Left colon (tissue), 2 donors: ENCODE results near the gene PRKX. TPM values are rescaled to one million over a fixed set of nuclear protein-coding genes. Genes with fewer than 3 reads are reported as not detected.
"Not testable (repeated sequence)": the region's sequence is repeated elsewhere in the genome, so short reads cannot be mapped to it uniquely, and the experiment has no call there.

Source experiments
- ATAC-seq: fragments of 200-7000 bp; cut with Tn5 transposase; one replicate; pipeline ENCODE4 v1.9.1; 2020; ENCODE audit warnings: mild to moderate bottlenecking, moderate library complexity
- DNase-seq, 2 donors: peaks; one replicate each; pipeline ENCODE4 v3.0.0-alpha.2; 2020
- intact Hi-C, 2 donors: fragments of 100-400 bp; cut with DNase I in 1 of 2; cut with micrococcal nuclease in 1 of 2; formaldehyde crosslinking; loops; one replicate each; pipeline versions ENCODE4 v1.11.2 to v1.14.0; 2022; cut with DNase I, micrococcal nuclease
- total RNA-seq, 2 donors: library from RNA; stranded (reverse); fragmentation: NEBNext Ultra II Directional; extraction: Animal tissue kit (Norgen Biotek cat#: 25700); gene quantifications; one replicate each; pipeline ENCODE4 v1.2.1, GENCODE V29; 2021
- donor health status: DM: no; HTN: no; CAD: no.
- donor health status: DM: yes; HTN: yes; CAD: no.

Gene PRKX
- total RNA-seq, 2 donors from 2014 or later: 26.8 to 29.3 TPM

DNA sequence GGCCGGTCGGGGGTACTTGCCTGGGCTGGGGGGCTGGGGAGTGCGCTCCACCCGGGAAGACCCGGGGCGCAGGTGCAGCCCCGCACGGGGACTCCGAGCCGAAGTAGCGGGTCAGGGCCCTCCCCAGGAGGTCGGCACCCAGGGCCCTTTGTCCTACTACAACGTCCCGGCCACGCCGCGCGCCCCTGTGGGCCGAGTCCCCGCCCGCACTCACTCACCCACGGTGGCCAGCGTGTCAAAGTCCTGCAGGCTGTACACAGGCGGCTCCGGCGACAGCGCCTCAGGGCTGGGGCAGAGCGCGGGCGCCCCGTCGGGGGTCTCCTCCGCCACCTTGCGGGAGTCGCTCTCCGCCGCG is 602 bp downstream of the PRKX start:
- peak in 1 of 2 donors; percentile 66 for DNase-seq
- intact Hi-C loops: no loop called here
- peak; percentile 64 for ATAC-seq

DNA sequence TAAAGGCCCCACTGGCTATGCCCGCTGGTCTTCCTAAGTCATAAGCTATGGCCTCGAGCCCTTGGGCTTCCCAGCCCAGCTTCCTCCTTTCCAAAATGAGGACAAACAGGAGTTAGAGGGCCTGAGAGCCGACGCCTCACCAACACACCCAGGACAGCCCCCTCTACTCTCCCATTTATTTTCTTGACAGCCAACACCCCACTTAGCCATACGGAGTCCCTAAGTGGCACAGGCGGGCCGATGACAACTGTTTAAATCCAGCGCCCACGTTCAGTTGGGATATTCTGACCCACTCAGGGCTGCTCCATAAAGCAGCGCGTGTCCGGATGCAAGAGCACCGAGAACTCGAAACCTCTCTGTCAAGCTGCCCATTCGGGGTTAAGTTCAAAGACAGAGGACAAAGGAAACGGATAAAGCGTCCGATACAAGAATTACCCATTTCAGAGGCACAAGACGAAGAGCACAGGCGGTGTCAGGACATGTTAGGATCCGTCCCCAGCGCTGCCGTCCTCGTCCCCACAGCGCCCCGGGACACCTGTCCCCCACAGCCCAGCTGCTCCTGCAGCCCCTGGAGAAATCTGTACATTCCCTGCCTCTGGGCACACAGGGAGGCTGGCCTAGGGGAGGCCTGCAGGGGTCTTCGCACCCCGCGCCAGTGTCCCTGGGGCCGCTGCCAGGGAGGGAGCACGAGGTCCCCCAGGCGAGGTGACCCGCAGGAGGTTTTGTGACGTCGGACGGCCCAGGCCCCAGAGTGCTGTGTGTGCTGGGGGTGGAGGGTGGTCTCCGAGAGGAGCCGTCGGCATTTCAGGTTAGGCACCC is 1.2 kb downstream of the PRKX start:
- intact Hi-C loops: no loop called here
- DNase-seq (peak; percentile 34 to 35), ATAC-seq (peak; percentile 19)

DNA sequence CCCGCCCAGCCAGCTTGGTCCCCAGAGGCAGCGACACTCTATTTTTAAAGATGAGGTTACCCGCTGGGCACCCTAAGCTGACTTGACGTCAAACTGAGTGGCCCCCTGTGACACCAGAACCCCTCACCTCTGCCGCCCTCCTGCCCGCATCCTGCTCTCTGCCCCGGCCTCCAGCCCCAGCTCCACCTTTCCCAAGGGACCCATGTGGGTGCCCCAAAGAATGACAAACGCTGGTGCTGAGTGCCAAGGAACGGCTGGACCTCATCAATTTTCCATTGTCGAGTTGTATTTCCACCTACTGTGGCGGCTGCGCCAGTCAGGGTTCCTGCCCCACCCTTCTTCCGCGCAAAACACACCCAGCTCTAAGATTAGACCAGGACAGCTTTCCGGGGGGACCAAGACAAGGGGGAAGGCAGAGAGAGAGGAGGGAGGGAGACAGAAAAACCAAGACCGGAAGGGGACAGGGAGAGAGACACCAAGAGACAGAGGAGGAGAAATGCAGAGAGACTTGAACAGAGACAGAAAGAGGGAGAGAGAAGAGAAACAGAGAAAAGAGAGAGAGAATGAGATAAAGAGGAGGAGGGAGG is 2.0 kb downstream of the PRKX start:
- DNase-seq (peak; percentile 34 to 38), ATAC-seq (peak; percentile 23)
- intact Hi-C loops: no loop called here

DNA sequence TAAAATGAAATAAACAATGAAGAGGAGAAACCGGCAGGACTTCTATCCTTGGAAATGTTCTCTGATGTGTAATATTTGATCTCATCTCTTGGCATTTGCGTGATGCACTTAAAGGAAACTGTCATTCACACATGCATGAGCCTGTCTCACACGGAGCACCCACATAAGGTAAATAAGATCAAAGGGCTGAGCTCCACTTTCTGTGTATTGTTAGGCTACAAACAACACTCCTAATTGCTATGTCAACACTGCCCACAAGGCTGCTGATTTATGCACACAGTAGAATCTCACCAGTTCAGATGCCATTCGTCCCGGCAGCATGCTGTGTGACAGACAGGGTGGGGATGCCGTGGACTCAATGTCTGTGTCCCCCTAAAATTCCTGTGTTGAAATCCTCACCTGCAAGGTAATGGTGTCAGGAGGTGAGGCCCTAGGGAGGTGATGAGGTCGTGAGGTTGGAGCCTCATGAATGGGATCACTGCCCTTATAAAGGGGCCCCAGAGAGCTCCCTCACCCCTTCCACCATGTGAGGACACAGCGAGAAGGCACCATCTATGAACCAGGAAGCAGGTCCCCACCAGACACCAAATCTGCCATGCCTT is 5.7 kb downstream of the PRKX start:
- intact Hi-C loops, DNase-seq: not testable (repeated sequence)
- ATAC-seq: peak; percentile 78

DNA sequence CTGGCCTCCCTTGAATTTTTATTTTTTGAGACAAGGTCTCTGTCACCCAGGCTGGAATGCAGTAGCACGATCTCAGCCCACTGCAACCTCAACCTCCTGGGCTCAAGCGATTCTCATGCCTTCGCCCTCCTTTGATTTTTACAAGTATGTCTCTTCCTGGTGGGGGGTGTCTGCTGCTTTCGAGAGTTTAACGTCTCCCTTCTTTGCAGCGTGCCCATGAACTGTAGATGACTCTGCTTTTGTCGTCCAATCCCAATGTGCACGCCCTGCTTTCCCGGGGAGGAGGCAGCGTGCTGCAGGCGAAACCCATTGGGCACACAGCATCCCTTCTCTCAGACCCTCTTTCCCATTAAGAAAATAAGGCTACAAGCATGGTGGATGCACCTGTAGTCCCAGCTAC is 7.0 kb downstream of the PRKX start:
- ATAC-seq (no peak), DNase-seq (no peak)
- intact Hi-C loops: no loop called here

DNA sequence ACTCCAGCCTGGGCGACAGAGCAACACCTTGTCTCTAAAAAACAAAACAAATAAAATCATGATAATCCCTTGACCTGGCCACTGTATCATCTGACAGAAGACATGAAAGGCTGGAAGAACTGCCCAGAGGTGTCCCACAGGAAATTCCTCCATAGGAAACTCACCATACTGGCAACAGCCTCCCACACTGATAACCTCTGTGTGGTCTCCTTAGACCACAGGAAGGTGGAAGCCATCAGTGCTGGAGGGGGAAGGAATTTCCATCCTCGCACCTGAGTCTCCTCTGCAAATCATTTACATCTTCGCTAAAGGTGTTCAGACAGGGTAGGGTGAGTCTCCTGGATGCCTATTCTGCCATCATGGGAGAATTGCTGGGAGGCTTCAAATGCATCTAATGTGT is 10.2 kb downstream of the PRKX start:
- DNase-seq, ATAC-seq, intact Hi-C loops: not testable (repeated sequence)

DNA sequence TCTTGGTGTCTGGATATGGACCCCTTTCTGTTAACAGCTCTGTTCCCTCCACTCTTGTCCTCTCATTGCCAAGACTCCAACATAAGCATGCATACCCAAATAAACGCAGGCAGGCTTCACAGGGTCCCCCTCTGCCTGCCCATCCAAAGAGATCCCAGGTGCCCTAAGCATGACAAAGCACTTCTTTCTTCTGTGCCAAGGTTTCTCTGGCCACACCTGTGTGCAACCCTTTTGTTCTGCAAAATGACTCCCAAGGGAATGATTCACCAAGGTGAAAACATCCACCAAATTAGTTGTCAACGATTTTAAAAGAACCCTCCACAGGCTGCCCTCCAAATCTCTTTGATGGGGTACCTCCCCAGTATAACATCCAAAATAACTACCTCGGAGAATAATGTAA is 11.4 kb downstream of the PRKX start:
- intact Hi-C loops, ATAC-seq, DNase-seq: not testable (repeated sequence)

DNA sequence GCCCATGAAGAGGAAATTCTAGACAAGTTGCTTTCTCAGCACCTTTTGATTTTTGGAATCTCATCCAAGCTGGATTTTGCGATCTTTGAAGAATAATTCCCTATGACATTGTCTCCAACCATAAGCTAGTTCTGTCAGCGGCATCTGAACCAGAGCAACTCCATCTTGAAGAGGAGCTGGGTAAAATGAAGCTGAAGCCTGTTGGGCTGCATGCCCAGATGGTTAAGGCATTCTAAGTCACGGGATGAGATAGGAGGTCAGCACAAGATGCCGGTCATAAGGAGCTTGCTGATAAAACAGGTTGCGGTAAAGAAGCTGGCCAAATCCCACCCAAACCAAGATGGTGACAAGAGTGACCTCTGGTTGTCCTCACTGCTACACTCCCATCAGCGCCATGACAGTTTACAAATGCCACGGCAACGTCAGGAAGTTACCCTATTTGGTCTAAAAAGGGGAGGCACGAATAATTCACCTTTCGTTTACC is 12.0 kb downstream of the PRKX start:
- intact Hi-C loops, DNase-seq, ATAC-seq: not testable (repeated sequence)

DNA sequence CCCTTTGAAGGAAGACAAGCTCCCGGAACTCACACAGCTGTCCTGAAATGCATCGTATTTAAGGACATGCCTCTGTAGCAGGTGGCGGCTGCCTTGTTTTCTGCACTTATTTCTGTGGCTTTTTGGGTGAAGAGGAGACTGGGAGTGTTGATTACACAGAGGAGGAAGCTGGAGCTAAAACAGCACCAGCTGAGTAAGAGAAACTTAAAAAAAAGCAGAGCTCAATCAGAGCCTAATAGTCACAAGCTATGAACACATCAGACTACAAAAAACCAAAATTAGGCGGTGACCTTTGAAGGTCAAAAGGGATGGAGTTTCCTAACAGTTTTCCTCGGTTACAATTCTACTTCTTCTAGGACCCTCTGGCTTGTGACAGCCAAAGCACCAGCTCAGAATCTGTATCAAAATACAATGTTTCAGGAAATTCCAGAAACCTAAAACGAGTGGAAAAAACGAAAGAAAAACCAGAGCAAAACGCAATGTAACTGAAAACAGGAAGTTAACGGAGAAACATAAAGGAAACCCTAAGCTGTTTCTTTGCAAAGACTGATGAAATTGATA is 13.5 kb downstream of the PRKX start:
- no peak for ATAC-seq
- no peak for DNase-seq
- intact Hi-C loops: no loop called here

DNA sequence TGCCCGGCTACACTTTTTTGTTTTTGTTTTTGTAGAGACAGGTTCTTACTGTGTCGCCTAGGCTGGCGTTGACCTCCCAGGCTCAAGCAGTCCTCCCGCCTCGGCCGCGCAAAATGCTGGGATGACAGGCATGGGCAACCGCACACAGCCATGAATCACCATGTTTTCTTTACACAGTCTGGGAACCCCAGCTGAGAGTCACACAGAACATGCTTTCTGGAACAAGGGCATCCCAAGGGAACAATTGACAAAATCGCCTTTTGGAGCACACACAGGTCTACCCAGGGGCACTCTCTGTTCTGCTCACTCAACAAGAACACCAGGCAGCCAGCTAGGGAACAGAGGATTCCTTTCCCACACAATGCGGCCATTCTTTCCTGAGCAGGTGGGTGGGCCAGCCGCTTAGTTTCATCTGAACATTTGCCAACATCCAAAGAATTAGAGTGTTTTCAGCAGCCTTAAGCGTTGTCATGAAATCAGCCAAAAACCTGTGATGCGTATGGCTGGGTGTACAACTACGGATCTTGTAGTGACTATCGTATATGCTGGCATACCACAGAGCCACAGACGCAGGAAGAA is 15.7 kb downstream of the PRKX start:
- intact Hi-C loops: no loop called here
- peak; percentile 31 for ATAC-seq
- DNase-seq: no peak

DNA sequence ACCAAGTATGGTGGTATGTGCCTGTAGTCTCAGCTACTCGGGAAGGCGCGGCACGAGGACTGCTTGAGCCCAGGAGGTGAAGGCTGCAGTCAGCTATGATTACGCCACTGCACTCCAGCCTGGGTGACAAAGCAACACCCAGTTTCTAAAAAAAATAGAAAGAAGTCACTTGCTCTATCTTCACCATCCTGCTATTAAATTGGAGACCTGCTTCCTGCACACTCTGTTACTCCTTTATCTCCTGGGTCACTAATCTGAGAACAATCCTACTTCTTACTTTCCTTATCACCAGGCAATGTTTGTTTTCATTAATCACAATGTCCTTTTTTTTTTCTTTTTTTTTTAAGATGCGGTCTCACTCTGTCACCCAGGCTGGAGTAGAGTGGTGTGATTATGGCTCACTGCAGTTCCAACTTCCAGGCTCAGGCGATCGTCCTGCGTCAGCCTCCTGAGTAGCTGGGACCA is 16.2 kb downstream of the PRKX start:
- ATAC-seq (peak; percentile 71), DNase-seq (no peak)
- intact Hi-C loops: no loop called here

DNA sequence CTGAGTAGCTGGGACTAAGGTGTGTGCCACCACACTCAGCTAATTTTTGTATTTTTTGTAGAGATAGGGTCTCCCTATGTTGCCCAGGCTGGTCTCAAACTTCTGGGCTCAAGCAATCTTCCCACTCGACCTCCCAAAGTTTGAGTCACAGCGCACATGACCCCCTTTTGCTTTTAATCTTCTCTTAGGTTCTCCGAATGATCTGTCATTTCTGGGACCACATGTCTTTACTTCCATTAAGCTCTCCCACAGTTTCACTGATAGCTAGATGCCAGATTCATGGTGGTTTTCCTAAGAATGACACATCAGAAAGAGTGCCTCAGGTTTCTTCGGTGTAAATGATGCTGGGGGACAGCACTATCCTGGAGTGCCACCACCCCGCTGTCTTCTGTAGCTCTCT is 17.9 kb downstream of the PRKX start:
- DNase-seq (no peak), ATAC-seq (no peak)
- intact Hi-C loops: no loop called here

DNA sequence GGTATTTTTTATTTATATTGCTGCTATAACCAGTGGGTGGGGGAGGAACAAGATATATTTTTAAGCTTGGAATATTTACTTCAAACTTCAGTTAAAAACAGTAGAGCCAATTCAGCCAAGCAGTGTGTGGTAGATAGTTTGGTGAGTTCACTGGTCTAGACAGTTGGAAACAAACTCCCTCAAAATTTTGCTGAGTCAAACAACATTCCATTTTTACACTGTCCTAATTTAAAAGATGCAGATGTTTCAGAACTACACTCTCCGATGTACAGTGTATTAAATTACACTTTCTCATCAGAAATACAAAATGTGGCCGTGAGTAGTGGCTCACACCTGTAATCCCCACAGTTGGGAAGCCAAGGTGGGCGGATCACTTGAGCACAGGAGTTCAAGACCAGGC is 23.3 kb downstream of the PRKX start:
- ATAC-seq (peak; percentile 11), DNase-seq (no peak)
- intact Hi-C loops: no loop called here

DNA sequence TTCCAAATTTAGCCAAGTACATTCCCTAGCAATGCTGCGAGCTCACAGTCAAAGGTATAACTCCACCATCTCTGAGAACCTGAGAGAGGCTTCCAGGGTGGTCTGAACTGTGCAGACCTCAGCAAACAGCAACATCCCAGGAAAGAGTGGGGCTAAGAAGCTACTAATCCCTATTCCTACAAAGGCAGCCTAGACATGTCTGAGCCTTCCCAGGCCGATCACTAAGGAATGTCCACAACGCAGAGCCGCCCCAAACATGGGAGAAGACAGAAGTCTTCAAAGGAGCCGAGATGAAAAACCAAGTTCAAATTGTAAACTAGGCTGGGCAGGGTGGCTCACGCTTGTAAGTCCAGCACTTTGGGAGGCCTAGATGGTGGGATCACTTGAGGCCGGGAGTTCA is 30.2 kb downstream of the PRKX start:
- intact Hi-C loops, ATAC-seq, DNase-seq: not testable (repeated sequence)

DNA sequence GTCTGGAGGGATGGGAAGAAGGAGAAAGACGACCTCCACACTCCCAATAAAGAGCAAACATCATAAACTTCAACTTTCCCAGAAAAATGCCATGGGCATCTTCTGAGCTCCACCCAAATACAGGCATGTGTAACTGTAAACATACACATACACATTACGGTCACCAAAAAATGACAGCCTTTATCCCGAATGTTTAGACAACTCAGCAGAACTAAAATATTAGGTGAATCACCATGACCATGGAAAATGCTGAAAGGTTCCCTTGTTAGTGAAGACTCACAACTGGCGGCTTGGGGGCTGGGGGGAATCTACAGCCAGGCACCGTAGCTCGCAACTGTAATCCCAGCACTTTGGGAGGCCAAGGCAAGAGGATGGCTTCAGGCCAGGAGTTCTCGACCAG is 33.0 kb downstream of the PRKX start:
- intact Hi-C loops: no loop called here
- DNase-seq (no peak), ATAC-seq (no peak)

DNA sequence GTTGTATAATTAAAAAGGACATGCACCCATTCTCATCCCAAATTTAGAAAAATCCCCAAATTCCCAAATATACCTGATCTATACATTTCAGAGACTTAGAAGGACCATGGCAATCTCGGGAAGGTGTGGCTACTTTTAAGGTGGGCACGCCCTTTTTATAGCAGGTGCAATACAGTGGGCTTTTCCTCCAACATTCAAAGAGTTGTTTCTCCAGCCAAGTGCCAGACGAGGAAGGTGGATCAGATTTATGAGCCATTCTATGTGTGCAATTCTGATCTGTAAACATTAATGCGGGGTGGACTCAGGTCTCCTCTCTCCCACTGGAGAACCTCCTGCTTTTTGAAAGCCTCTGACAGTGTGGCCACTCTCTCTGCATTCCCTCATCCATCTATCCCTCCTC is 33.8 kb downstream of the PRKX start:
- intact Hi-C loops: no loop called here
- ATAC-seq (peak; percentile 96), DNase-seq (peak; percentile 43 to 70)

DNA sequence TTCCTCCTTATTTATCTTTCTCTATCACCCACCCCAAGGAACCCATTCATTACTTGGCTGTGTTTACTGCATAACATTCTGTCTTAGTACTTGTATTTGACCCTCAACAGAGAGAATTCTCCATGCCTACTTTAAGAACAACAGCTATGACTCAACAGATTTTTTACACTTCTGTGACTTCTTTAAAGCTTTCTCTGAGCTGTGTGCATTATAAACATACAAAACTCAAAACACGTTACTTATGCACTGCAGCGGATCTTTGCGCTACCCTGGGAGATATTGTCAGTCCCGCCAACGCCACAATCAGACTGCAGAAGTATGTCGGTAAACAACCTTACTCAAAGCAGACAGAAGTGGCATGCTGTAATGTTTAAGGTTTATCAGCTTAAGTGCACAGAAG is 35.1 kb downstream of the PRKX start:
- DNase-seq (no peak), ATAC-seq (peak; percentile 29)
- intact Hi-C loops: no loop called here

DNA sequence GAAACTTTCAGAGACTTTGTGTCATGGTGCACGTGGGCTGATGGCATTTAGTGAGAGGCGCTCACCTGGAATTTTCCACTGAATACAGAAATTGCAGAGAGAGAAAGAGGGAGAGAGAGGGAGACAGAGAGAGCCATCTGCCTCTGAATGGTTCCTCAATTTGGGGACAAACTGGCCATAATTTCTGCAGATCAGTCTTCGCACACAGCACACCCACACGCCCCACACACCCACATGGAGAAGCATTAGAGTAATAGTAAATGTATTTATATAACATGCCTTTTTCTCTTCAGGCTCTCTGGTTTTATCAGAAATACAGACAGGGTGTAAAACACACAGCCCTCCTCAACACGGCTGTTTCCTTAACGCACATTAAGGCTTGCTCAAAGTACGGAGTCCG is 38.6 kb downstream of the PRKX start:
- DNase-seq (no peak), ATAC-seq (no peak)
- intact Hi-C loops: no loop called here

DNA sequence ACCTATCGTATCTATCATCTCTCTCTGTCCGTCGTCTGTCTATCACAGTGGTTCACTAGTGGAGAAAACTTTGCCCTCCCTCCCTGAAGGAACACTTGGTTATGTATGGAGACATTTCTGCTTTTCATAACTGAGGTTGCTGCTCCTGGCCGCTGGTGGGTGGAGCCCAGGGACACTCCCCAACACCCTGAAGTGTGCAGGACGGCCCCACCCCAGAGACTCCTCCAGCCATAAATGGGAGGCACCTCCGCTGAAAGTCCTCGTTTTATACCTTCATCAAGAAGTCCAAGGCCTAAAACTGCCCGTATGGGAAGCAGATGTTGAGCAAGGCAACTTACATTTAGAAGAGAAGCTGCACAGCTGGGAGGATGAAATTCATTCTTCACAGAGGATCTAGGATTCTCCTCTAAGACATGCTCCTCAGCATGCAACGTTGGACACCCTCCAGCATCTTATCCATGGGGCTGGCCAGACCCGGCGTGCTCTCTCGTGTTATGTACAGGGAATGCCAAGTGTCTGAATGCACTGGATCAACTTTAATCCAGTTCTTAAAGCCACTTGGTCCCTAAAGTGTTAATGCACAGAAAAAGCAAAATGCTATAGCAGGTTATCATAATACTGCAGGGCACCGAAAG is 43.5 kb downstream of the PRKX start:
- DNase-seq: peak; percentile 57 to 73
- intact Hi-C loops: no loop called here
- peak; percentile 100 for ATAC-seq
